ENCODE data around the gene PDE6B.

The PDE6B gene

GRCh38 chr4:592825-593520 is 32.4 kb upstream of the PDE6B start:
- no peak for DNase-seq (ENCODE audit: low spot score)
- no peak for TF ChIP-seq CTCF (IDR thresholded peaks at IDR 0.05; ENCODE audit: extremely low read depth, missing control alignments)

GRCh38 chr4:598925-599324 is 26.4 kb upstream of the PDE6B start:
- TF ChIP-seq CTCF (IDR thresholded peaks at IDR 0.05; ENCODE audit: extremely low read depth, missing control alignments) = no peak

GRCh38 chr4:600166-600565 is 25.2 kb upstream of the PDE6B start:
- DNase-seq (ENCODE audit: low spot score) = no peak
- TF ChIP-seq CTCF (IDR thresholded peaks at IDR 0.05; ENCODE audit: extremely low read depth, missing control alignments) = no peak

More at GRCh38 chr4:598925-599324, 26.4 kb upstream of the PDE6B start:
- no peak for DNase-seq (ENCODE audit: low spot score)

GRCh38 chr4:600850-601515 is 24.4 kb upstream of the PDE6B start:
- TF ChIP-seq CTCF (IDR thresholded peaks at IDR 0.05; ENCODE audit: extremely low read depth, missing control alignments) = no peak
- DNase-seq (ENCODE audit: low spot score) = no peak

GRCh38 chr4:601612-602558 is 23.5 kb upstream of the PDE6B start:
- DNase-seq (ENCODE audit: low spot score) = no peak
- TF ChIP-seq CTCF (IDR thresholded peaks at IDR 0.05; ENCODE audit: extremely low read depth, missing control alignments) = no peak

GRCh38 chr4:602559-602942 is 22.8 kb upstream of the PDE6B start:
- peak; percentile 73 for TF ChIP-seq CTCF (IDR thresholded peaks at IDR 0.05; ENCODE audit: extremely low read depth, missing control alignments)
- peak; percentile 72 for DNase-seq (ENCODE audit: low spot score)

Measured in GM20000 (cell line).